Esophagus squamous epithelium (tissue), 5 donors: ENCODE results near the gene GNA12. TPM values are rescaled to one million over a fixed set of nuclear protein-coding genes. Genes with fewer than 3 reads are reported as not detected.

Experiments
- DNase-seq: peaks from one replicate; lab custom pipeline; 2025; lab: John Stamatoyannopoulos, UW
- H3K27ac ChIP-seq, 4 donors: fragments of 200-600 bp; sonication (generic); one replicate each; pipeline ENCODE4 v1.5.1; 2016 to 2019; ENCODE audit warnings: mild to moderate bottlenecking in 1 of 4
- H3K27me3 ChIP-seq, 4 donors: fragments of 200-600 bp; sonication (generic); 1 replicate in 3 of 4; 2 replicates in 1 of 4; pipeline versions ENCODE4 v1.5.1 to v1.6.0; 2017 to 2021; ENCODE audit warnings: antibody characterized with exemption in 1 of 4
- H3K36me3 ChIP-seq, 3 donors: fragments of 200-600 bp; sonication (generic); one replicate each; pipeline ENCODE4 v1.5.1; 2016 to 2019
- H3K4me1 ChIP-seq, 3 donors: fragments of 200-600 bp; sonication (generic); one replicate each; pipeline ENCODE4 v1.5.1; 2017 to 2019
- H3K4me3 ChIP-seq, 4 donors: fragments of 200-600 bp; sonication (generic); 1 replicate in 3 of 4; 2 replicates in 1 of 4; pipeline ENCODE4 v1.5.1; 2016 to 2019; ENCODE audit warnings: mild to moderate bottlenecking in 2 of 4, moderate library complexity in 1 of 4
- H3K9me3 ChIP-seq, 3 donors: fragments of 200-600 bp; sonication (generic); one replicate each; pipeline ENCODE4 v1.5.1; 2016 to 2019
- POLR2A ChIP-seq, 4 donors: fragments of 450-650 bp; IDR thresholded peaks; one replicate each; pipeline ENCODE4 v1.6.1; 2017; ENCODE audit warnings: antibody characterized with exemption in 4 of 4, mild to moderate bottlenecking in 4 of 4, moderate library complexity in 3 of 4
- WGBS, 2 donors: methylation state at CpG; one replicate each; pipeline ENCODE4 v1.1.5; 2018; 5-methylcytosine and 5-hydroxymethylcytosine counted together
- intact Hi-C: fragments of 100-400 bp; cut with DNase I; formaldehyde crosslinking; loops from one replicate; pipeline ENCODE4 v1.15.0; 2022
- total RNA-seq, 4 donors: library from RNA; depleted of rRNA; stranded (reverse); fragments of >200 nt; gene quantifications; one replicate each; pipeline ENCODE4 v1.1.0, GENCODE V29; 2016
- TF ChIP-seq, protein P1 (sequence below), 6 experiments: fragments of 450-650 bp in 4 of 6; fragments of 200-600 bp in 2 of 6; sonication (generic) in 2 of 6; IDR thresholded peaks; one replicate each; pipeline ENCODE4 v1.5.1; 2016 to 2019; ENCODE audit warnings: antibody characterized with exemption in 6 of 6, mild to moderate bottlenecking in 4 of 6, moderate library complexity in 4 of 6
- donor health status: DM: yes; HTN: yes; CAD: no.

The GNA12 gene
- total RNA-seq, 4 donors from 2014 or later = 6.6 to 11.6 (median 7.6) TPM

DNA sequence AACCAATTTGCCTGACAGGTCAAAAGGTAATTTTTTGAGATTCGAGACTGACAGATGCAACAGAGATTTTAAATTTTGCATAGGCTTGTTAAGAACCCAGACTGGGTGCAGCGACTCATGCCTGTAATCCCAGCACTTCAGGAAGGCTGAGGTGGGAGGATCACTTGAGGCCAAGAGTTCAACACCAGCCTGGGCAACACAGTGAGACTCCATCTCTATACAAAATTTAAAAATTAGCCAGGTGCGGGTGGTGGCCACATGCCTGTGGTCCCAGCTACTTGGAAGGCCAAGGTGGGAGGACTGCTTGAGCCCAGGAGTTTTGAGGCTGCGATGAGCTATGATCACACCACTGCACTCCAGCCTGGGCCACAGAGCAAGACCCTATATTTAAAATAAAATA is 121.5 kb downstream of the GNA12 start:
- no peak overlapping the region for H3K27ac ChIP-seq
- peaks cover 0 to 16% (median 4%) of the 10 kb centered on the region in 3 donors for H3K4me1 ChIP-seq
- no peak for DNase-seq
- H3K36me3 ChIP-seq = peaks cover 0 to 25% (median 0%) of the 10 kb centered on the region in 3 donors
- no peak for TF ChIP-seq POLR2A (IDR thresholded peaks at IDR 0.05)
- TF ChIP-seq, protein P1, sequence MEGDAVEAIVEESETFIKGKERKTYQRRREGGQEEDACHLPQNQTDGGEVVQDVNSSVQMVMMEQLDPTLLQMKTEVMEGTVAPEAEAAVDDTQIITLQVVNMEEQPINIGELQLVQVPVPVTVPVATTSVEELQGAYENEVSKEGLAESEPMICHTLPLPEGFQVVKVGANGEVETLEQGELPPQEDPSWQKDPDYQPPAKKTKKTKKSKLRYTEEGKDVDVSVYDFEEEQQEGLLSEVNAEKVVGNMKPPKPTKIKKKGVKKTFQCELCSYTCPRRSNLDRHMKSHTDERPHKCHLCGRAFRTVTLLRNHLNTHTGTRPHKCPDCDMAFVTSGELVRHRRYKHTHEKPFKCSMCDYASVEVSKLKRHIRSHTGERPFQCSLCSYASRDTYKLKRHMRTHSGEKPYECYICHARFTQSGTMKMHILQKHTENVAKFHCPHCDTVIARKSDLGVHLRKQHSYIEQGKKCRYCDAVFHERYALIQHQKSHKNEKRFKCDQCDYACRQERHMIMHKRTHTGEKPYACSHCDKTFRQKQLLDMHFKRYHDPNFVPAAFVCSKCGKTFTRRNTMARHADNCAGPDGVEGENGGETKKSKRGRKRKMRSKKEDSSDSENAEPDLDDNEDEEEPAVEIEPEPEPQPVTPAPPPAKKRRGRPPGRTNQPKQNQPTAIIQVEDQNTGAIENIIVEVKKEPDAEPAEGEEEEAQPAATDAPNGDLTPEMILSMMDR (IDR thresholded peaks at IDR 0.05) = no peak
- intact Hi-C loops = no loop called here
- H3K4me3 ChIP-seq = no peak overlapping the region
- no peaks in the 10 kb centered on the region for H3K27me3 ChIP-seq
- WGBS, 2 donors = 69 to 79% methylated on average over 4 of the region's 4 CpGs
- no peaks in the 10 kb centered on the region for H3K9me3 ChIP-seq

DNA sequence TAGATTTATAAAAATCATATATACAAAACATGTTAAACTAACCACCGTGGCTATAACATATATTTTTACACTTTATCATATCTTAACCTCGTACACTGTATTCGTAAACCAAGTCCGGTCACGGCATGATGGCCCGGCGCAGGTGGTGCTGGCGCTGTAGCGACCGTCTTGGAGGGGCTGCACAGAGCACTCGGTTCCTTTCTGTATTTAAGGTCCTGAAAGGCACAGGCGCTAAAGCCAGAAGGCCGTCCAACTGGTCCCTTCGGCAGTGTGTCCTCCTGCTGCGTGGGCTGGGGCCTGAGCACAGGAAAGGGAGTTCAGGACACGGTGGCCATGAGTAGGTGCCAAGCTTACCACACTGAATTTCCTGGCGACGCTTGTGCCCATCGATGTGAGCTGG is 122.3 kb downstream of the GNA12 start:
- 93 to 95% methylated on average over 17 to 19 of the region's 19 CpGs for WGBS, 2 donors
- peaks cover 0 to 25% (median 0%) of the 10 kb centered on the region in 3 donors for H3K36me3 ChIP-seq
- H3K9me3 ChIP-seq = no peaks in the 10 kb centered on the region
- peaks cover 0 to 23% (median 9%) of the 10 kb centered on the region in 3 donors for H3K4me1 ChIP-seq
- no peak for DNase-seq
- H3K27me3 ChIP-seq = no peaks in the 10 kb centered on the region
- TF ChIP-seq POLR2A (IDR thresholded peaks at IDR 0.05) = no peak
- TF ChIP-seq, protein P1 (IDR thresholded peaks at IDR 0.05) = no peak
- H3K4me3 ChIP-seq = no peak overlapping the region
- intact Hi-C loops = no loop called here
- H3K27ac ChIP-seq = no peak overlapping the region

DNA sequence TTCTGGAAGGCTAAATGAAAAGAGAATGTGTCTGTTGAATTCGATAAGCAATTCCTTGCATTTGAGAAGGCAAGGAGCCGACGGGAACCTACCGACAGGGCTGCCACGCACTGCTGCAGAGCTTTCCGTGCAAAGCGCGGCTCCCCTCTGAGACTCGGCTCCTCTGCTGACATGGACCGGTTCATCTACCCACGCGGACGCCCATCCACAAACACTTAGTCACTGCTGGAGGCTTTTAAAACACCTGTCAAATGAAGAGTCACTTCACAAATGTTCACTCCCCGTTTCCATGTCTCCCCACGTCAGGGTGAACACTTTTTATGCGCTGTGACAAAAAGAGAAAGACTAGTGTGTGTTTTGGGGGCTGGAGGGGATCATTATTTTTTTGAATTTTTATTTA is 124.1 kb downstream of the GNA12 start:
- no peak for TF ChIP-seq POLR2A (IDR thresholded peaks at IDR 0.05)
- TF ChIP-seq, protein P1 (IDR thresholded peaks at IDR 0.05) = no peak
- Histone ChIP-seq H3K4me1 (peaks cover 0 to 38% (median 9%) of the 10 kb centered on the region in 3 donors), H3K27me3 (no peaks in the 10 kb centered on the region), H3K9me3 (no peaks in the 10 kb centered on the region), H3K27ac (no peak overlapping the region), H3K4me3 (no peak overlapping the region), H3K36me3 (peaks cover 0 to 16% (median 0%) of the 10 kb centered on the region in 3 donors)
- DNase-seq = no peak
- 81 to 86% methylated on average over 15 to 16 of the region's 16 CpGs for WGBS, 2 donors
- intact Hi-C loops = no loop called here

- intact Hi-C loops = no loop called here
- peaks cover 0 to 16% (median 0%) of the 10 kb centered on the region in 3 donors for H3K36me3 ChIP-seq
- H3K27ac ChIP-seq = no peak overlapping the region
- no peaks in the 10 kb centered on the region for H3K9me3 ChIP-seq
- H3K4me1 ChIP-seq = peaks cover 0 to 38% (median 9%) of the 10 kb centered on the region in 3 donors
- no peaks in the 10 kb centered on the region for H3K27me3 ChIP-seq
- no peak overlapping the region for H3K4me3 ChIP-seq
- WGBS, 2 donors = 84 to 86% methylated on average over 9 to 14 of the region's 16 CpGs
- no peak for DNase-seq
- TF ChIP-seq, protein P1 (IDR thresholded peaks at IDR 0.05) = peak in 4 of 6 experiments; percentile 16 to 44 (median 22)
- TF ChIP-seq POLR2A (IDR thresholded peaks at IDR 0.05) = no peak
Observed at GRCh38 chr7:2719007-2719406, 125.1 kb downstream of the GNA12 start.

DNA sequence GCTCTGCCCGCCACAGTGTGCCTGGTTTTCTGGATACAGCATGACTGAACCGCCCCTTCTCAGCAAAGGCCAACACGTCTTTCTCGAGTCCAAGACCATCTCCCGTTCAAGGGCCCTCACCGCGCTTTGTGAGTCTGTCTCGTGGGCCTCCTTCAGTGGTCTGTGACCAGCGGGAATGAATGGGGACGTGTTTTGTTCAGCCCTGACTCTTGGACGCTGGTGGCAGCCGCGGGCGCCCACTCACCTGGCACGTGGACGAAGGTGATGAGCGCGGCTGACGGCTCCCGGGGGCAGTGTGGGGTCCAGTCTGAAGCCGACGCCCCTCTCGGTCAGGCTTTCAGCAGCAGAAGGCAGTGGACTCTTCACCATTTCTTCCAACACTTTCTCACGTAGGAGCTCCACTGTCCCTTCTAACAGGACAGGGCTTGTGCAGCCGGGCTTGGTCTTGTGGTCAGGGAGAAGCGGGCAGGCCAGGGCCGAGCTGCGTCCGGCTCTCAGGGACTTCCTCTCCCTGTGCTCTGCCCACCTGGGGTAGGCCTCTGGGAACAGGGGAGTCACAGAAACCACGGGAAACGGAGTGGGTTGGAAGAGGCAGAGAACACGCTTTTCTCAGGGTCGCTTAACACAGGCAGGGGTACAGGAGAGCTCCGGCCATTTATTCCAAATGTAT is 125.7 kb downstream of the GNA12 start:
- 91 to 95% methylated on average over 6 to 14 of the region's 34 CpGs for WGBS, 2 donors
- Histone ChIP-seq H3K9me3 (no peaks in the 10 kb centered on the region), H3K27me3 (no peaks in the 10 kb centered on the region), H3K4me1 (peaks cover 0 to 39% (median 9%) of the 10 kb centered on the region in 3 donors), H3K36me3 (peaks cover 0 to 16% (median 0%) of the 10 kb centered on the region in 3 donors), H3K4me3 (no peak overlapping the region), H3K27ac (no peak overlapping the region)
- no peak for DNase-seq
- TF ChIP-seq, protein P1 (IDR thresholded peaks at IDR 0.05) = no peak
- TF ChIP-seq POLR2A (IDR thresholded peaks at IDR 0.05) = no peak
- intact Hi-C loops = no loop called here
